Measurements from ENCODE around the gene PHRF1.

DNA sequence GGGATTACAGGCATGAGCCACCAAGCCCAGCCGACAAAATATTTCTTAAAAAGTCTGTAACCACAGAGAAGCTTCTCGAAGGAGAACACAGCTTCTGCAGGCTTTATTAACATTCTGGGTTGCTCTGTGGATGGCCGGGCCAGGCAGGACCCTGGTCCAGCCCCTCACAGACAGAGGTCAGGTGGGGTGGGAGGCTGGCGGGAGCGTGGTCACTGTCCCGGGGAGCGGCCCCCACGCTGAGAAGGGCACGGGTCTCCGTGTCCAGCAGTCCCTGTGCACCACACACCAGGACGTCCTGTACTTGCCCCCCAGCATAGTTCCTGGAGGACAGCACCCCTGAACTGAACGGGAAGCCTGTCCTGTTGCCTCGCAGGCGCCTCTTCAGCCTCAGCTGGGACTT, 80.2 kb downstream of the PHRF1 start:
- TF ChIP-seq FOXJ3 (CRISPR knock-in tag; IDR thresholded peaks at IDR 0.05) (no peak), SIN3A (IDR thresholded peaks at IDR 0.05; ENCODE audit: borderline replicate concordance in 2 of 2, control insufficient read depth in 1 of 2, low read depth in 2 of 2, low read length in 2 of 2) (no peak), TOE1 (IDR thresholded peaks at IDR 0.05; ENCODE audit: borderline replicate concordance) (no peak), TOE1 (CRISPR knock-in tag; IDR thresholded peaks at IDR 0.05; ENCODE audit: borderline replicate concordance, low read depth) (no peak), XRCC5 (IDR thresholded peaks at IDR 0.05; ENCODE audit: low read depth, low read length) (no peak), ZKSCAN1 (IDR thresholded peaks at IDR 0.05; ENCODE audit: low read depth, low read length) (no peak), EP300 (IDR thresholded peaks at IDR 0.05; ENCODE audit: low read length) (no peak)

All from K562 (cell line).